Measurements from ENCODE around the gene GAB3.

GAB3 gene

DNA sequence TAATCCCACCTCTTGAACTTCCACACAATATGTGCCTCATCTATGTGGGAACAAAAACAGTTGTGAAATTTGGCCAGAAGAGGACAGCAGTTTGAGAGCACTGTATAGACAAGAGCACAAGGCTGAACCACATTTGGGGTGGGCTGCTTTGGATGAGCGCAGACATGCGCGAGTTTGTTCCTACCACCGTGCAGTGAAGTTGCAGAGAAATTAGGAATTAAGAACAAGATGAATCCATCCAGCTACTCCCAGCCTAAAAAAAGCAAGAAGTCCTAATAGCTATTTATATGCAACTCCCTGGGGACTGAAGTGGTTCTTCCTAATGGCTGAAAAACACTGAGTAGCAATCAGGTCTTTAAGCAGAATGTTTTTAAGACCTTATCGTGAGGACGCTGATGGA is 1.0 kb downstream of the GAB3 start:
- no peak for DNase-seq

DNA sequence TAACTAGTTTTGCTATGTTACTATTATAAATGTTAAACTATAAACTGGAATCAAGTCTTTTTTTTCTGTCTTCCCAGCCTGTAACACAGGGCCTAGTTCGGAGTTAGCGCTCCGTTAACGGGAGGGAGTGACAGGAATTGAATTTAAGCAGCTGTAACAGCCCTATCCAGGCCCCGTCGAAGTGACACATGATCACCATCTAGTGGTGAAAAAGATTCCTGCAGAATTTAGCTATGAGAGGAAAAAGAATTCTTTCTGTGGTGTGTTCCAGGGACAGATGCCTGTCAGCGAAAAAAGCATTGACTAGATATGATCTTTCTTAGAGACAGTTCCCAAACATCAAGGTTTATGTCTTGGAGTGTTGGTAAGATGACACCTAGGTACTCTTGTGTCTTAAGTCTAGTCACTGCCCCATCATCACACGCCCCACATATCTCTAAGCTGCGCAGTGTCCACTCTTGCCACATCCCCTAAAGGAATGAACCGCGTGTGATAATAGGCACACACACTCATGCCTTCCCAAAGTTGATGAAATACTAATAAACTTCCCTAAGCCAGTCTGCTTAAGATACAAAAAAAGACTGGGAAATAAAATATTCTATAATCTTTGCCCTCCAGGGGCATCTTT is 2.1 kb downstream of the GAB3 start:
- peak; percentile 13 to 31 for DNase-seq

DNA sequence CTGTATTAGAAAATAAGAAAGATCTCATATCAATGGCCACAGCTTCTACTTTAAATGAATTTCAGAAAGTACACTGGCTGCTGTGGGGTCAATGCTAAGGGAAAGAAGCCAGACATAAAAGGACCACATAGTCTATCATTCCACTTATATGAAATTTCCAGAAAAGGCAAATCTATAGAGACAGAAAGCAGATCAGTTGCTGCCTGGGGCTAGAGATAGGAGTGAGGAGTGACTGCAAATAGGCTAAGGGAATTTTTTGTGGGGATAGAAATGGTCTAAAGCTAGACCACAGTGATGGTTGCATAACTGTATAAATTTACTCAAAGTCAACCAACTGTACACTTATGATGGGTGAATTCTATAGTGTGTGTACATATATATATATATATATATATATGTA is 8.3 kb downstream of the GAB3 start:
- DNase-seq: no peak

DNA sequence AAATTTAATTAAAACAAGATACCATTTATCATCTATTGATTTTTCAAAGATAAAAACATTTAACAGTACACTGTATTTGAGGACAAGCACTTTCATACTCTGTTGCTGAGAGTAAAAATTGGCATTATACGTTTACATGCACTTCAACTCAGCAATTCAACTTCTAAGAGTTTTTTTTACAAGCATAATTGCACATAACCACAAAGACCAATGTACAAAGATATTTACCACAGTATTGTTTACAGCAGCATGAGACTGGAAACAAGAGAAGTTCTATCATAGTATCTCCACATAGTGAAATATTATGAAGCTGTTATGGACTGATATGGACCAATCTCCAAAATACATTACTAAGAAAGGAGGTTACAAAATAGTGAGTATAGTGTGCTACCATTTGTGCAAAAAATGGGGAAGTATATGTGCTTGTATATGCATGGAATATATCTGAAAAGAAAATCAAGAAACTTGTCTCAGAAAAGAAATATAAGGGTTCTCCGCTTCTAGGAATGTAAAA is 10.9 kb downstream of the GAB3 start:
- no peak for DNase-seq

DNA sequence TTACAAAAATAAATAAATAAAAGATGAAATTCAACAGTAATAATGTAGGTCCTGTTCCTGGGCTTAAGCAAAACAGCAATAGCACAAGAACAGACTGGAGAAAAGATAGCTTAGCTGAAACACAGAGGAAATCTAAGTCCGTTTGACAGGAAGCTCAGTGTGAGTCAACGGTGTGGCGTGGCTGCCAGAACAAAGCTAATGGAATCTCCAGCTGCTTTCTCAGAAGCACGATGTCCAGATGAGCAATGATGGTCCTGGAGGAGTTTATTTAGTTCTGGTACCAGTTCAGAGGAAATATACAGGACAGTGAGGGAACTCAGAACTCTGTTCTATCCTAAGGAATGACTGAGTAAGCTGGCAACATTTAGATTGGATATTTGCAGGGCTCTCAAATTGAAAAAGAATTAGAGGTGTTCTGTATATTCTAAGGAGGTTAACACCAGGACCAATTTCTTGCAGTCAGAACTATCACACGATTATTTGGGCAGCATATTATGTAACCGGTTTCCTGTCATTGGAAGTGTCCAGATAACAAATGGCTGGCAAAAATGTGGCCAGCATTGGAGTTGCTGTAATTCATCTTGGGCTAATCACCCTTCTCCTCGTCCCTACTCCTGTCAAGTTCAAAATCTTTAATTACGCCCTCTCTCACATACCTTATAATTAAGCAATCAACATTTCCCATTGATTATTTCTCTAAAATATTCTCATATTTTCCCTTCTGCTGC is 12.7 kb downstream of the GAB3 start:
- DNase-seq: no peak

DNA sequence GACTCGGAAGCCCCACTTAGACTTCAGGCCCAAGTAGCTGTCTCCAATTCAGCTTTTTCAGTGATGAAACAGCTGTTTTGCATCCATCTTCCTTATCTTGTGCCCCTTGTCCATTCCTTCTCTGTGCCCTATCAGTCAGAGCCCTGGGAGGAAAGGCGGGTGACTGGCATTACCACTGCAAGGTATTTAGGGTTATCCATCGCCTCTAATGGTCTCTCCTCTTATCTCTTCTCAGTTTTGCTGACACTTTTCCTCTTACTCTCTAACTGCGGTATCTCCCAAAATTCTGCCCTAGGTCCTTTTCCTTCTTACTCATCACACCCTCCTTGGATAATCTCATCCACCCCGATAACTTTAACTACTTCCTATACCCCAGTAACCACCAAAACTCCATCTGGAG is 13.7 kb downstream of the GAB3 start:
- no peak for DNase-seq

DNA sequence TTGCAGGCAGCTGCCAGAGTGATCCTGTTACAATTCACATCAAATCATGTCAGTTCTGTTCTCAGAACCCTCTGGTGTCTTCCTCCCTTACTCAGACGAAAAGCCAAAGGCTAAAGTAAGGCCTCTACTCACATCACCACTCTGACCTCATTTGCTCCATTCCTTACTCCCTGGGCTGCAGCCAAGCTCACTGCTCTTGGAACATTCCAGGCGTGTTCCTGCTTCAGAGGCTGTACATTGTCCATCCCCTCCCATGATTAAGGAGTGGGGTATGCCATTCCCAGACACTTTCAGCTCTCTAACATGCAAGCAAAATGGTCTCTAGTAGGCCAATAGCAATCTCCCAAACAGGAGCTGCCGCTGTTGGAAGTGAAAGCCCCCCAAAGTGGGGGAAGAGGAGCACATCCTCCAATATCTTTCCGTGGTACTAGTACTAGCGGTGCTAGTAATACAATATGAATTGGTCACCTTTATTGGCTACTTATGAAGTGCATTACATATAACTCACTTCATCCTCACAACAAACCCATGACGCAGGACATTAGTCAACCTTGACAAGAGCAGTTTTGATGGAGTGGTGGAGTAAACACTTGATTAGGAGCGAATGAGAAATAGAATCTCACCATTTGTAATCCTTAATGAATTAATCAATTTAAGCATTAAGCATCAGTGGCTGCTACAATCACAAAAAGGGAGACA is 15.0 kb downstream of the GAB3 start:
- no peak for DNase-seq

DNA sequence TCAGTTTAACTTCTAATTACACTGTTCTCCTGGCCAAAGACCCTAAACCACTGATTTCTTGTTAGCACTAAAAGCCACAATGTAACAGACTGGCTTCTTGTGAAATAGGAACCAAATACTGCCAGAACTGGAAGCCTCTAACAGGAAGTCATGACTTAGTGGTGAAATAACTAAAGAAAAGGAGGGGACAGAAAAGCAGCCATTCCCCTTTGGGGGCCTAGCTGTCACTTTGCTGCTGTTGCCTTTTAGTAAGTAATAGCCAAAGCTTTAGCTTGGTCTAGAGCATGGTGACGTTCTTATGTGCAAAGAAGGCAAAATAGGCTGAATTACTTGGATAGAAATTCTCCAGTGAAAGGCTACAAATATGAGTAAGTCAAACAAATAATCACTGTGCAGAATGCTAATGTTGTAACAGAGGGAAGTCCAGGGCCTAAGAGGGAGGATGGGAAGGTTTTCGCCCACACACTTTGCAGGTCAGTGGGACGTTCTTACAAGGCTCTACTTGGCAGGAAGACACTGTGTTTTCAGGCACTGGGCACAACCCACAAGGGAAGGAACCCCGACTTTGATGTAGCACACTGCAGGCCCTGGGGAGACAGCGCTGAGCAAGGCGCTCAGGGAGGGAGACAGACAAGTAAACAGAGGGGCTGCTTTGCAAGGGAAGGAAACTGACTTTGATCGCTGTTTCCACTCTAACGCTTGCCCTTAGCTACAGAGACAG is 16.7 kb downstream of the GAB3 start:
- DNase-seq: no peak

DNA sequence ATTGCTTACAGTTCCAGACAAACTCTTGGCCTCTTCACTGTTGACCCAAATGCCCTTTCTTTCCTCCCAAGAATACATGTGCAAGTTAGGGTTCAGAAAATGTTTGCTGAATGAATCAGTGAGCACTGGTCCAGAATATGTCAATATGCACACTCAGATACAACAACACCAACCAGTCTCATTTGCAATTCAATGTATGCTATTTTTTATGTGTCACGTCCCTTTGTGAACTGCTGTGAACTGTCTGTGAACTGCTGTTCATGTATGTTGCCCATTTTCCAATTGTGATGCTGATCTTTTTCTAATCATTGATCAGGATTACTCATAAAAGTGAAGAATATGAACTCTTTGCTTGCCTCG is 17.8 kb downstream of the GAB3 start:
- no peak for DNase-seq

DNA sequence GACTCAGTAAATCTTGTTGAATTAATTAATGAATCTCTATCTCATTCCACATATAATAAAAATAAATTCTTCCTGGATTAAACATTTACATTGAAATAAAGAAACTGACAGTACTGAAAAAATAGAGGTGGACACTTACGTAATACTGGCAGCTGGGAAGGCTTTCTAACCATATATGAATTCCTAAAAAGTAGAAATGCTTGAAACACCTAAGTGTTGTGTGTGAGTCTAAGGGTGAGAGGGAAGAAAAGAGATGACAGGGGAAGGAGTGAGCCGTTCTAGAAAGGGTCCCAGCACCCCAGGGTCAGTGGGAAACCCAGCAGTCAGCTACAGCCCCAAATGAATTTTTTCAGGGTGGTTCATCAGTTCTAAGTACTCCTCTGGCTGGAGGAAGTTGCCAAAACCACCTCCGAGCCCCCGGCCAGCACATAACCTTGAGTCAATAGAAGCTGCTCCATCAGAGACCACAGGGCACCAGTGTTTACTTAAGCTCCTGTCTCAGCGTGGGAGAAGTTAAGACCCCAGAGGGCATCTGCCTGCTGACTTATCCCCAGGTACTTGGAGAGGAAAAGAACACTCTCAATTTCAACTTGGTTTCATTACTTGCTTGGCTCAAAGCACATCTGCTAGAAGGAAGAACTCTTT is 18.3 kb downstream of the GAB3 start:
- no peak for DNase-seq

DNA sequence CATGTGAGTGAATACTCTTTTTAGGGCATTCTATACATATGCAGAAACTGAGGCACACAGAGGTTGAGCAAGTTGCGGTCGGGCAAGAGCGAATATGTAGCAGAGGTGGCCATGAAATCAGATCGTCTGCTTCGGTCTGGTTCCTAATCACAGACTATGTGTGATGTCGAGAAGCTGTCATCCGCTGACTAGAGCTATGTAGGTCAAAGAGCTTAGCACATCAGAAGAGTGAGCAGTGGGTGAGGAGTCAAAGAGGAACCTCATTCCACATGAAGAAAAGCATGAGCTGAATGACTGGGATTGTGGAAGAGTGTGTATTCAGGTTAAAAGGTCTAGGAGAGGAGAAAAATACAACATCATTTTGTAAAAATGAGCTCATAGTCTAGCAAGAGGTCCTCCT is 19.0 kb downstream of the GAB3 start:
- DNase-seq: no peak

DNA sequence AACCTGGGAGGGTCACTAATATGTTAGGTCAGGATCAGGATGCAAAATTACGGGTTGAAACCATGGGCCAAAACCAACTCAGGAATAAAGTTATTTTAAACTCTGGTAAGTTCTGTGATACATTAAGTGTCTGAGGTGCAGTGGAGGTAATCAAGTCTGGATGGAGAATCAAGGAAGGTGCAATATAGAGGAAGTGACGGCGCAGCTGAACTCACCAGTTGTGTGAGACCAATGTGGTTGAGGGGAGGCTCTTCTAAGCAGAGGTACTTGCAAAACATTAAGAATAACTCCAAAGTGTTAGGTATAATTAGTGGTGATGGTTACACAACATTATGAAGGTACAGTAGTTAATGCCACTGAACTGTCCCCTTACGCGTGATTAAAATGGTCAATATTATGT is 19.7 kb downstream of the GAB3 start:
- no peak for DNase-seq

DNA sequence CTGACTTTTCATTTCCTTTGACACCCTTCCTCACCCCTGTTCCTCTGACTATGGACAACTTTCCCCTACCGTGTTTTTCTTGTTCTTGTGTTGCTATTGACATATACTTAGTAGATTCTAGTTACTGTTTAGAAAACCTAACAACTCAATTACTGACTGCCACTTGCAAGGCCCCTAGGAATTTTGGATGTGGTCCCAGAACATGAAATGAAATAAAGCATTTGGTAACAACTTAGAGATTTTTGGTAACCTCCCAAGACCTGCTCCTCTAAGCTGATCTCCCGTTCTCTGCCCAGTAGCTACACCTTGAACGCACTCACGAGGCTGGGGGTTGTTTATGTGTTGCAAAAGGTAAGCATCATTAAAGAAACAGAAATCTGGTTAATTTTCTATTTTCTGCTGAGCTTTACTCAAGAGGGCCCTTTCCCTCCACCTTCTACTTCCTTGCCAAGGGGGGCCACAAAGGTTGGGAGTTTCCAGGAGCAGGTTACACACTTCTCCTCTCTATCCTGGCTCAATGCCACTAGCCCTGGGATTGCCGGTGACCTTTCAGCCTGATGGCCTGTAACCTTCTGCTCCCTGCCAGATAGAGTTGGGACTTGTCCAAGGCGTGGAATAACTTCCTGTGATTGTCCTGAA is 20.5 kb downstream of the GAB3 start:
- DNase-seq: no peak

DNA sequence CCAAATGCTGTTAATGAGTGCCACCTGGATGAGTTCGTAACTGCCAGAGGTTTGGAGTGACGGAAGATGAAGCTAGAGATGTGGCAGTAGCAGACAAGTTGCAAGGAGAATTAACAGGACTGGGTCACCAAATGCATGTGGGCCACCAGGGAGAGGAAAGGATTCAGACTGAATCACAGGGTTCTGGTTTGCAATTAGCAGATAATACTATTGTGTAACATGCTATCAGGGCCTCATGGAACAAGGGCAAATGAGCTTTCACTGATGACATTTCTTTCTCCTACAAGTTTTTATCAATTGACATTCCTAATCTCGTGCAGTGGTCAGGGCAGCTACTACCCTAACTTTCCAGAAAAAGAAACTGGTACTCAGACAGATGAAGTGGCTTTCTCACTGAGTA is 21.4 kb downstream of the GAB3 start:
- DNase-seq: no peak

DNA sequence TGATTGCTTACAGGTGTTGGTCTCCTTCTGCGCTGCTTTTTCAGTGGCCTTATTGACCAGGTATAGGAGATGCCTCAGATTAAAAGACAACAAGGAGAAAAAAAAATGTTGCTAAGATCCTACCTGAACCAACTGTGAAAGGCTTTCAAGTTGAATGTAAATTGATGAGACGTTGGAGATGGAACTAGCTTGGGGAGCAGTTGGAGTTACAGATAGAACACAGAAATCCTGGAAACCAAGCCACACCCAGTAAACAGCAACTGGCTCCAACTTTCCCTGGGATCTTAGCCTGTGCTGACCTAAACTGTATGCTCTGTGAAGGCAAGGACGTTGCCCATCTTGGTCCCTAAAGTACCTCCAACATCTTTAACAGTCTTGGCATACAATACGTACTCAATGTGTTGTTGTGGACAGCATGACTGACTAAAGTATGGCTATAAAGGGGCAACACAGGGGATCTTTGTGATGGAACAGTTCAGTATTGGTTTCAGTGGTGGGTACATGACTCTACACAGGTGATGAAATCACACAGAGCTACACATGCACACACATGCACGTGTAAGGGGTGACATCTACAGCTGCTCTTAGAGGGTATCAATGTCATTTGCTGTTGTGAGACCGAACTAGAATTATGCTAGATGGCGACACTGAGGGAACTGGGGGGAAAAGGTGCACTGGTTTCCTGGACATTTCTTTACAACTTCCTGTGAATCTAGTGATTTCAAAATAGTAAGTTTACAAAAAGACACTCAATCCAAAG is 22.3 kb downstream of the GAB3 start:
- DNase-seq: no peak

DNA sequence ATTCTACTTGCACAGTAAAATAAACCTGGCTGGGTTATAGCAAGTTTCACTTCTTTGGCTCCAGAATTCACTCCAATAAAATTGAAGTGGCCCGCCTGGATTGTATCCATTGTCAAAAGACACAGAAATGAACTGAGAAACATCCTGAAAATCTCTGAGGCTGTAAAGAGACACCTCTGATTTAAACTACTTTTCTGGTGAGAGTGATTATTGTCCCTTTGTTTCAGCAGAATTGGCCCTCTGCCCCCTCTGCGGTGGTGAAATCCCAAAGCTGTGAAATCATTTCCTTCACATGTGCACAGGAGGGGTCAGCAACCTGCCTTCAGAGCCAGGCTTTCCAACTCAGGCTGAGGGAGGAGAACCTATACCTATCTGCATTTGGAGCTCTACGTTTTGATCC is 23.0 kb downstream of the GAB3 start:
- no peak for DNase-seq

DNA sequence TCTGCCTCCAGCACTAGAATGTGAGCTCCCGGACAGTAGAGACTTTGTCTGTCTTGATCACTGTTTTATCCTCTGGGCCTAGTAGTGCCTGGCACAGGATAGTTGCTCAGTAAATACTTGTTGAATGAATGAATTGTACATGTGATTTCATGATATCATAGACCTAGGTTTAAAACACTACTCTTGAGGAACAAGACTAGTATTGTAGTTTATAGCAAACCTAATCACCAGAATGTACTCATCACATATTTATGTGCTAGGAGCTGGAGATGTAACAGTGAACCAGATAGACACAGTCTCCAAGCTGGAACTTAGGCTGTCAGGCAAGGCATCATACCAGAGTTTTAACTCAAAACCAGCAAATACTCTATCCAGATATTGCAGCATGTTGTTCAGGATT is 23.5 kb downstream of the GAB3 start:
- no peak for DNase-seq

DNA sequence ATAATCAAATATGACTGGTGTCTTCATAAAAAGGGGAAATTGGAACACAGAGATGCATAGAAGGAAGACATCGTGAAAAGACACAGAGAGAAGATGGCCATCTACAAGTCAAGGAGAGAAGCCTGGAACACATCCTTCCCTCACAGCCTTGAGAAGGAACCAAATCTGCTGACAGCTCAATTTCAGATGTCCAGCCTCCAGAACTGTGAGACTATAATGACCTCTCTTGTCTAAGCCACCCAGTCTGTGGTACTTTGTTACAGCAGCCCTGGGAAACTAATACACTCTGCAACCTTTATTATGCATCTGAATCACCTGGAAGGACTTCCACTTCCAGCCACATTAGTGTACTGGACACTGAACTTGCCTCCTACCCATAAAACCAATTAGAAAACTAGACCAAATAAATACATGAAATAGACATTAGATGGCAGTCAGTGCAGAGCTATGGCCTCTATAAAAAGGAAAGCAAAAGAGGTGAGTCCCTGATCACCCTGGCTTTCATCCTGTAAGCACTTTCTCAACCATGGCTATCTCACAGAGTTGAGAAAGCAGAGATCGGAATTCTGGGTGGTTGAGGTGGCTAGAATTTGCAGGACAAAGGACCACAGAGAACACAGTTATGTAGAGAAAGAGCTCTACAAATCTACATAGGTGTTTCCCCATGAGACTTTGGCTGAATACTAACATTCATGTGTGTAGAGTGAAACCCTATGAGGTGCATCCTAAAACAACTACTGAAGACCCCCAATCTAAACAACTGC is 25.7 kb downstream of the GAB3 start:
- DNase-seq: no peak

DNA sequence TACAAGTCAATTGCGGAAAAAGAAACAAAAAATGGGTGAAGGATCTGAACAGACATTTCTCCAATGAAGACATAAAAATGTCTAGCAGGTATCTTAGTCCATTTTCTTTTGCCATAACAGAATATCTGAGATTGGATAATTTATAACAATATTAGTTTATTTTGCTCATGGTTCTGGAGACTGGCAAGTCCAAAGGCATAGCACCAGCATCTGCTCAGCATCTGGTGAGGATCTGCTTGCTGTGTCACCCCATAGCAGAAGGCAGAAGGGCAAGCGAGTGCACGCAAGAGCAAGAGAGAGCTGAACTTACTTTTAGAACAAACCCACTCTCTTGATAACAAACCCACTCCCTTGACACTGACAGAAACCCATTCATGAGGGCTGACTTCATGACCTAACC is 29.7 kb downstream of the GAB3 start:
- no peak for DNase-seq

DNA sequence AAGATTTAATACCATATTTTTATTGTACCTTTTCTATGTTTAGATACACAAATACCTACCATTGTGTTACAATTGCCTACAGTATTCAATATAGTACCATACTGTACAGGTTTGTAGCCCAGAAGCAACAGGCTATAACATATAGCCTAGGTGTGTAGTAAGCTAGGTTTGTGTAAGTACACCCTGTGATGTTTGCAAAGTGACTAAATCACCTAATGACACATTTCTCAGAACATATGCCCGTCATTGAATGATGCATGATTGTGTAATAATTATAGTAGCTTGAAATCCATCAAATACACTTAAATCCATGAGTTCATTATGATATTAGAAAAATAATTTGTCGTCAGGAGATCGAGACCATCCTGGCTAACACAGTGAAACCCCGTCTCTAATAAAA is 30.8 kb downstream of the GAB3 start:
- no peak for DNase-seq

DNA sequence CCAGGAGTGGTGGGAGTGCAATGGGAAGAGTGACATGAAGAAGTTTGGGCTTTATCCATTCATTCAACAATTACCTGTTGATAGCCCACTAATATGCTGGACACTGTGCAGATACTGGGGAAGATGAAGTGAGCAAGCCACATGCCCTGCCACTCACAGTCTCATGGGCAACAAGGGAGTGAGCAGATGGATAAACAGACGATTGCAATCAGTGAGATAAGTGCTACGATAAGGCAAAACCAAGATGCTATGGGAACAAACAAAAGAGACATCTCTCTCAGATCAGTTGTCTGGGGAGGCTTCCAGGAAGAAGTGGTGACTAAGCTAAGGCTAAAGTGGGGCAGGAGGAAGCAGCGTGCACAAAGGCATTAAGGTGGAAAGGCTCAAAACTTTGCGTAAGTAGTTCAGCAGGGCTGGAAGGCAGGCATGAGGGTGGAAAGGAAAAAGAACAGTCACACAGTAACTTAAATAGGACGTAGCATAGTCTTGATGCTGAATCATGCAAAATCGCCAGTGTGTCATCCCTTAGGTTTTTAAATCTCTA is 31.7 kb downstream of the GAB3 start:
- no peak for DNase-seq

Measured in SHP77 (cell line).